SH-SY5Y (cell line): ENCODE results near the gene PREP.

Source experiments
- GATA2 ChIP-seq: IDR thresholded peaks from 2 replicates; pipeline ENCODE4 v1.6.1; 2011; ENCODE audit warnings: mild to moderate bottlenecking, low read depth, low read length
- GATA3 ChIP-seq: IDR thresholded peaks from 2 replicates; pipeline ENCODE4 v1.6.1; 2011; ENCODE audit warnings: low read depth, mild to moderate bottlenecking, low read length, moderate library complexity

DNA sequence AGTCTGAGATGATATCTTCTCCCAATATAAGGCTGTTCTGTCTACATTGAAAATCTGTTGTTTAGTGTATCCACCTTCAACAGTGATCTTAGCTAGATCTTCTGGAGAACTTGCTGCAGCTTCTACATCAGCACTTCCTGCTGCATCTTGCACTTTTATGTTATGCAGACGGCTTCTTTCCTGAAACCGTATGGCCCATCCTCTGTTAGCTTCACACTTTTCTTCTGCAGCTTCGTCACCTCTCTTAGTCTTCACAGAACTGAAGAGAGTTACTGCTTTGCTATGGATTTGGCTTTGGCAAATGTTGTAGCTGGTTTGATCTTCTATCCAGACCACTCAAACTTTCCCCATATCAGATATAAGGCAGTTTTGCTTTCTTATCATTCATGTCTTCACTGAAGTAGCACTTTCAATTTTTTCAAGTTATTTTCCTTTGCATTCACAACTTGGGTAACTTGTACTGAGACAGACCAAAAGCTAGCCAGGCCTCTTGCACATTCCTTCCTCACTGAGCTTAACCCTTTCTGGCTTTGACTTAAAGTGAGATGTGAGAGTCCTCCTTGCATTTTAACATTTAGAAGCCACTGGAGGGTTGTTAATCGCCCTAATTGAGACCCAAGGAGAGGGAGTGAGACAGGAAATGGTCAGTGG lies 110.1 kb downstream of the PREP start:
- TF ChIP-seq GATA3, result no peak
- no peak for TF ChIP-seq GATA2
